Heart right ventricle (tissue), 16 donors: ENCODE measurements around the gene RAB11FIP3. TPM values are rescaled to one million over a fixed set of nuclear protein-coding genes. Genes with fewer than 3 reads are reported as not detected.

Experiments
- ATAC-seq, 8 donors: fragments of 200-7000 bp; cut with Tn5 transposase; one replicate each; pipeline ENCODE4 v1.9.1; 2020; ENCODE audit warnings: mild to moderate bottlenecking in 8 of 8, moderate library complexity in 8 of 8, moderate number of reproducible peaks in 1 of 8
- DNase-seq, 2 donors: peaks; one replicate each; pipeline ENCODE4 v3.0.0-alpha.2; 2020
- H3K27ac ChIP-seq, 10 donors: fragments of 200-600 bp; sonication (generic) in 2 of 10; one replicate each; pipeline versions ENCODE4 v1.5.0 to v1.8.0; 2020 to 2022; ENCODE audit warnings: mild to moderate bottlenecking in 3 of 10
- H3K27me3 ChIP-seq, 7 donors: fragments of 200-600 bp; one replicate each; pipeline ENCODE4 v1.8.0; 2021 to 2022; ENCODE audit warnings: mild to moderate bottlenecking in 2 of 7
- H3K36me3 ChIP-seq, 9 donors: fragments of 200-600 bp; sonication (generic) in 1 of 9; one replicate each; pipeline versions ENCODE4 v1.5.0 to v1.8.0; 2020 to 2022; ENCODE audit warnings: mild to moderate bottlenecking in 2 of 9
- H3K4me1 ChIP-seq, 9 donors: fragments of 200-600 bp; sonication (generic) in 1 of 9; one replicate each; pipeline versions ENCODE4 v1.5.0 to v1.8.0; 2020 to 2022; ENCODE audit warnings: mild to moderate bottlenecking in 4 of 9
- H3K4me3 ChIP-seq, 10 donors: fragments of 200-600 bp; sonication (generic) in 2 of 10; one replicate each; pipeline versions ENCODE4 v1.5.0 to v1.8.0; 2020 to 2022; ENCODE audit warnings: mild to moderate bottlenecking in 7 of 10, moderate library complexity in 2 of 10
- H3K9me3 ChIP-seq, 11 donors: fragments of 200-600 bp in 10 of 11; sonication (generic) in 2 of 11; one replicate each; pipeline versions ENCODE4 v1.5.0 to v1.8.0; 2013 to 2022; ENCODE audit warnings: mild to moderate bottlenecking in 2 of 11, control low read depth in 1 of 11, moderate library complexity in 1 of 11
- CTCF ChIP-seq, 9 donors: fragments of 200-600 bp; sonication (generic) in 2 of 9; IDR thresholded peaks; one replicate each; pipeline versions ENCODE4 v1.5.0 to v1.8.0; 2021 to 2022; ENCODE audit warnings: antibody characterized with exemption in 9 of 9, mild to moderate bottlenecking in 5 of 9, moderate library complexity in 1 of 9
- WGBS, 2 donors: extraction: QIAGEN DNeasy Blood & Tissue Kit; methylation state at CpG; one replicate each; pipeline ENCODE4 v1.1.7; 2013; ENCODE audit warnings: inconsistent platforms in 1 of 2; 5-methylcytosine and 5-hydroxymethylcytosine counted together
- intact Hi-C, 10 donors: fragments of 100-400 bp; cut with DNase I; formaldehyde crosslinking; loops; one replicate each; pipeline versions ENCODE4 v1.11.1 to v1.14.2; 2022
- polyA plus RNA-seq, 2 donors: library from polyadenylated mRNA; stranded (reverse); fragments of 200-250 nt; gene quantifications; one replicate each; pipeline ENCODE4 v1.2.3, GENCODE V29; 2013
- total RNA-seq, 10 donors: library from RNA; stranded (reverse); fragmentation: NEBNext Ultra II Directional in 3 of 10; extraction: Animal tissue kit (Norgen Biotek cat#: 25700) in 3 of 10; gene quantifications; one replicate each; pipeline versions ENCODE4 v1.2.1 to v1.2.4, GENCODE V29; 2021 to 2023
- donor health status: Arrhythmogenic right ventricular cardiomyopathy.
- donor health status: ischemic (EF 13 %, LVEDD 7.1; RV severe dilation, severe dysfunction).
- donor health status: healthy with polysubstance abuse.
- donor health status: DM: no; HTN: yes; CAD: no.
- donor health status: DM: no; HTN: no; CAD: no.
- donor health status: ischemic (EF 25% LVEDD 6.9; RV normal size, moderate dysfunction).
- donor health status: ischemic (EF 25% LVEDD 5.7; RV mildly dilated, moderate dysfunction).
- donor health status: healthy.
- donor health status: DM: yes; HTN: yes; CAD: no.
- donor health status: Ischemic cardiomyopathy.
- donor health status: ischemic (EF 35%, LVEDD 5.7; RV mildly dilated, moderate dysfunction).
- donor health status: nonischemic (EF 11% LVEDD 7.7; RV severe dilation, severe dysfunction).
- donor health status: DM: yes; HTN: yes; CAD: no.
- donor health status: PGD.
- donor health status: ischemic (EF 29% LVEDD 5.4; RV normal size, mild dysfunction).
- donor health status: nonischemic (EF 23%, LVEDD 6.1; RV moderate dilation, normal function).

Gene RAB11FIP3
- total and polyA plus RNA-seq, 12 donors = 16.6 to 40.3 (median 29.1) TPM

GRCh38 chr16:513950-514349 is 88.5 kb downstream of the RAB11FIP3 start:
- no peaks in the 10 kb centered on the region for H3K27me3 ChIP-seq
- no peak overlapping the region for H3K27ac ChIP-seq
- DNase-seq (no peak), ATAC-seq (no peak)
- no peak for TF ChIP-seq CTCF (IDR thresholded peaks at IDR 0.05)
- H3K36me3 ChIP-seq = peaks cover 0 to 76% (median 16%) of the 10 kb centered on the region in 9 donors
- H3K9me3 ChIP-seq = no peaks in the 10 kb centered on the region
- intact Hi-C loops = no loop called here
- H3K4me3 ChIP-seq = no peak overlapping the region
- no peaks in the 10 kb centered on the region for H3K4me1 ChIP-seq
- 85 to 92% methylated on average over 10 of the region's 10 CpGs for WGBS, 2 donors

GRCh38 chr16:515175-515938 is 89.9 kb downstream of the RAB11FIP3 start:
- Histone ChIP-seq H3K4me1 (no peaks in the 10 kb centered on the region), H3K4me3 (no peak overlapping the region), H3K27me3 (no peaks in the 10 kb centered on the region), H3K9me3 (no peaks in the 10 kb centered on the region), H3K27ac (no peak overlapping the region), H3K36me3 (peaks cover 0 to 78% (median 24%) of the 10 kb centered on the region in 9 donors)
- intact Hi-C loops = no loop called here
- 94 to 95% methylated on average over 45 of the region's 45 CpGs for whole genome bisulfite sequencing, 2 donors
- ATAC-seq (no peak), DNase-seq (no peak)
- TF ChIP-seq CTCF (IDR thresholded peaks at IDR 0.05) = no peak

- no peak for DNase-seq
- no peak for TF ChIP-seq CTCF (IDR thresholded peaks at IDR 0.05)
These were observed 90.4 kb downstream of the RAB11FIP3 start for GRCh38 chr16:515939-516226.

GRCh38 chr16:516301-516700 is 90.9 kb downstream of the RAB11FIP3 start:
- intact Hi-C loops = no loop called here
- WGBS, 2 donors = 94 to 96% methylated on average over 8 of the region's 8 CpGs
- Histone ChIP-seq H3K27ac (no peak overlapping the region), H3K4me3 (no peak overlapping the region), H3K9me3 (no peaks in the 10 kb centered on the region), H3K36me3 (peaks cover 0 to 85% (median 24%) of the 10 kb centered on the region in 9 donors), H3K27me3 (no peaks in the 10 kb centered on the region), H3K4me1 (no peaks in the 10 kb centered on the region)
- TF ChIP-seq CTCF (IDR thresholded peaks at IDR 0.05) = no peak
- DNase-seq (no peak), ATAC-seq (no peak)

More at GRCh38 chr16:515939-516226, 90.4 kb downstream of the RAB11FIP3 start:
- intact Hi-C loops = no loop called here
- Histone ChIP-seq H3K36me3 (peaks cover 0 to 81% (median 24%) of the 10 kb centered on the region in 9 donors), H3K27me3 (no peaks in the 10 kb centered on the region), H3K9me3 (no peaks in the 10 kb centered on the region), H3K27ac (no peak overlapping the region), H3K4me1 (no peaks in the 10 kb centered on the region), H3K4me3 (no peak overlapping the region)
- 97 to 98% methylated on average over 11 of the region's 11 CpGs for WGBS, 2 donors
- no peak for ATAC-seq
